Activated naive CD8-positive, alpha-beta T cell treated with anti-CD3 and anti-CD28 coated beads, Interleukin-2, amount 50 U/mL, for 16 hours (primary cell): ENCODE measurements around the gene CAPZA1.

Experiments used
- DNase-seq: peaks from one replicate; pipeline ENCODE4 v3.0.0-alpha.2; 2020; ENCODE audit warnings: low read depth, low spot score

Gene CAPZA1

GRCh38 chr1:112676543-112676942, 56.9 kb downstream of the CAPZA1 start:
- DNase-seq: no peak

- DNase-seq: no peak
Observed at GRCh38 chr1:112677501-112677900, 57.9 kb downstream of the CAPZA1 start.

GRCh38 chr1:112678605-112679004, 59.0 kb downstream of the CAPZA1 start:
- no peak for DNase-seq

- DNase-seq: no peak
Observed at GRCh38 chr1:112685913-112686312, 66.3 kb downstream of the CAPZA1 start.

- no peak for DNase-seq
Observed at GRCh38 chr1:112686417-112686816, 66.8 kb downstream of the CAPZA1 start.

GRCh38 chr1:112686835-112687234, 67.2 kb downstream of the CAPZA1 start:
- DNase-seq: no peak

- no peak for DNase-seq
Observed at GRCh38 chr1:112687361-112687760, 67.7 kb downstream of the CAPZA1 start.

- DNase-seq: no peak
Observed at GRCh38 chr1:112687785-112688496, 68.3 kb downstream of the CAPZA1 start.

- DNase-seq: no peak
Observed at GRCh38 chr1:112688781-112689193, 69.2 kb downstream of the CAPZA1 start.

GRCh38 chr1:112689196-112689841, 69.7 kb downstream of the CAPZA1 start:
- no peak for DNase-seq

GRCh38 chr1:112689842-112690237, 70.2 kb downstream of the CAPZA1 start:
- DNase-seq: no peak

GRCh38 chr1:112692681-112693080, 73.0 kb downstream of the CAPZA1 start:
- DNase-seq: no peak

- DNase-seq: no peak
Observed at GRCh38 chr1:112693821-112694220, 74.2 kb downstream of the CAPZA1 start.

- no peak for DNase-seq
Observed at GRCh38 chr1:112694363-112694929, 74.8 kb downstream of the CAPZA1 start.

GRCh38 chr1:112695276-112695675, 75.6 kb downstream of the CAPZA1 start:
- DNase-seq: no peak

GRCh38 chr1:112696578-112697314, 77.1 kb downstream of the CAPZA1 start:
- DNase-seq: no peak

- no peak for DNase-seq
Observed at GRCh38 chr1:112697781-112698201, 78.2 kb downstream of the CAPZA1 start.

- no peak for DNase-seq
Observed at GRCh38 chr1:112698366-112699310, 79.0 kb downstream of the CAPZA1 start.

- no peak for DNase-seq
Observed at GRCh38 chr1:112699425-112700144, 80.0 kb downstream of the CAPZA1 start.
